Measurements from ENCODE around the gene PKP4. TPM values are rescaled to one million over a fixed set of nuclear protein-coding genes. Genes with fewer than 3 reads are reported as not detected.
A peak's percentile ranks its signal among the peaks of the same experiment; 100 is the strongest.

Gene PKP4
- total and polyA plus RNA-seq, 12 donors: 17.9 to 59.0 (median 45.2) TPM

GRCh38 chr2:158510887-158511286 lies 54.1 kb downstream of the PKP4 start:
- ATAC-seq (peak in 1 of 8 donors; percentile 21), DNase-seq (no peak)
- Histone ChIP-seq H3K9me3 (no peaks in the 10 kb centered on the region), H3K27me3 (no peaks in the 10 kb centered on the region), H3K4me1 (peaks cover 0 to 22% (median 6%) of the 10 kb centered on the region in 9 donors), H3K27ac (no peak overlapping the region), H3K4me3 (no peak overlapping the region), H3K36me3 (peaks cover 0 to 9% (median 0%) of the 10 kb centered on the region in 9 donors)
- intact Hi-C loops (cut with DNase I): no loop called here
- no peak for TF ChIP-seq CTCF (IDR thresholded peaks at IDR 0.05)
- 97 to 98% methylated on average over 8 of the region's 8 CpGs for WGBS, 2 donors

GRCh38 chr2:158511706-158512105 lies 55.0 kb downstream of the PKP4 start:
- no peak for TF ChIP-seq CTCF (IDR thresholded peaks at IDR 0.05)
- no peaks in the 10 kb centered on the region for H3K9me3 ChIP-seq
- no peak overlapping the region for H3K4me3 ChIP-seq
- DNase-seq (no peak), ATAC-seq (no peak)
- peaks cover 0 to 9% (median 0%) of the 10 kb centered on the region in 9 donors for H3K36me3 ChIP-seq
- intact Hi-C loops (cut with DNase I): no loop called here
- peaks cover 0 to 19% (median 6%) of the 10 kb centered on the region in 9 donors for H3K4me1 ChIP-seq
- no peaks in the 10 kb centered on the region for H3K27me3 ChIP-seq
- no peak overlapping the region for H3K27ac ChIP-seq

GRCh38 chr2:158512323-158512722 lies 55.6 kb downstream of the PKP4 start:
- WGBS, 2 donors: 80 to 86% methylated on average over 1 of the region's 1 CpG
- Histone ChIP-seq H3K9me3 (no peaks in the 10 kb centered on the region), H3K4me1 (peaks cover 0 to 16% (median 6%) of the 10 kb centered on the region in 9 donors), H3K36me3 (peaks cover 0 to 9% (median 0%) of the 10 kb centered on the region in 9 donors), H3K27me3 (no peaks in the 10 kb centered on the region), H3K4me3 (no peak overlapping the region), H3K27ac (no peak overlapping the region)
- intact Hi-C loops (cut with DNase I): no loop called here
- no peak for ATAC-seq
- TF ChIP-seq CTCF (IDR thresholded peaks at IDR 0.05): no peak
- DNase-seq: no peak

GRCh38 chr2:158513841-158514240 lies 57.1 kb downstream of the PKP4 start:
- H3K4me3 ChIP-seq: no peak overlapping the region
- peaks cover 3 to 24% (median 7%) of the 10 kb centered on the region in 9 donors for H3K4me1 ChIP-seq
- ATAC-seq: no peak
- DNase-seq: no peak
- 94 to 95% methylated on average over 5 of the region's 5 CpGs for WGBS, 2 donors
- no peaks in the 10 kb centered on the region for H3K9me3 ChIP-seq
- TF ChIP-seq CTCF (IDR thresholded peaks at IDR 0.05): no peak
- H3K27me3 ChIP-seq: no peaks in the 10 kb centered on the region
- no peak overlapping the region for H3K27ac ChIP-seq
- intact Hi-C loops (cut with DNase I): no loop called here
- H3K36me3 ChIP-seq: peaks cover 0 to 9% (median 0%) of the 10 kb centered on the region in 9 donors

All from heart right ventricle (tissue), 16 donors.